ENCODE measurements around the gene PKIG. TPM values are rescaled to one million over a fixed set of nuclear protein-coding genes. Genes with fewer than 3 reads are reported as not detected.
A peak's percentile ranks its signal among the peaks of the same experiment; 100 is the strongest.

The PKIG gene
- total and polyA plus RNA-seq, 4 experiments from 2014 or later: 0.36 to 1.1 (median 0.89) TPM

GRCh38 chr20:44609516-44610312 lies 27.3 kb downstream of the PKIG start:
- Mint-ChIP-seq H3K36me3 (peaks cover 0 to 3% of the 10 kb centered on the region in 2 donors), H3K27me3 (no peaks in the 10 kb centered on the region), H3K4me1 (peaks cover 5 to 19% (median 12%) of the 10 kb centered on the region in 4 donors), H3K9me3 (no peaks in the 10 kb centered on the region), H3K4me3 (peak overlapping the region in 6 of 8 donors; percentile 62 to 77 (median 66)), H3K27ac (peak overlapping the region; percentile 17 to 98 (median 85))
- H3K4me1 ChIP-seq (ENCODE audit: insufficient read depth, low read length): peaks cover 12% of the 10 kb centered on the region
- peaks cover 4% of the 10 kb centered on the region for H3K36me3 ChIP-seq (ENCODE audit: insufficient read depth, low read length)
- no peak overlapping the region for H3K4me3 ChIP-seq (ENCODE audit: low read length in 2 of 2)
- ChIA-PET CTCF (ENCODE audit: partially characterized antibody) (interaction anchor here (0.7 to 4.6 kb wide), 22 partner anchors 9 to 398 kb away, joined by 3 to 67 read pairs (median 8); partner anchors contain the start of genes ADA, FITM2 and TTPAL), POLR2A (ENCODE audit: partially characterized antibody) (interaction anchor here (0.5 to 1.4 kb wide), 9 partner anchors 9 to 391 kb away, joined by 3 to 6 read pairs (median 4); partner anchors contain the start of gene TTPAL)
- peak; percentile 65 to 80 (median 74) for DNase-seq
- H3K27me3 ChIP-seq (ENCODE audit: insufficient read depth, low read length): no peaks in the 10 kb centered on the region
- intact Hi-C loops (cut with micrococcal nuclease): loop anchor here (1.0 to 10.0 kb wide), 5 partner anchors 87 to 394 kb away; partner anchors contain the start of genes FITM2 and SERINC3
- H3K27ac ChIP-seq (ENCODE audit: low read depth, low read length): peak overlapping the region; percentile 23
- H3K9me3 ChIP-seq (ENCODE audit: control insufficient read depth in 1 of 2, low read length in 2 of 2): no peaks in the 10 kb centered on the region

- POLR2A ChIA-PET (ENCODE audit: partially characterized antibody): interaction anchor here (0.5 to 1.4 kb wide), 8 partner anchors 8 to 392 kb away, joined by 3 to 6 read pairs (median 4); partner anchors contain the start of gene TTPAL
- H3K4me1 Mint-ChIP-seq: peaks cover 12 to 27% (median 19%) of the 10 kb centered on the region in 4 donors
Observed at GRCh38 chr20:44610313-44610962, 28.1 kb downstream of the PKIG start.

GRCh38 chr20:44613575-44613974 lies 31.2 kb downstream of the PKIG start:
- no peaks in the 10 kb centered on the region for H3K27me3 Mint-ChIP-seq
- intact Hi-C loops (cut with micrococcal nuclease): loop anchor here (5.0 to 10.0 kb wide), 2 partner anchors 91 to 299 kb away; partner anchors contain the start of genes FITM2 and SERINC3
- peak overlapping the region in 6 of 7 donors; percentile 43 to 89 (median 71) for H3K27ac Mint-ChIP-seq
- Histone ChIP-seq H3K36me3 (ENCODE audit: insufficient read depth, low read length) (peaks cover 4% of the 10 kb centered on the region), H3K4me3 (ENCODE audit: low read length in 2 of 2) (no peak overlapping the region), H3K27ac (ENCODE audit: low read depth, low read length) (no peak overlapping the region), H3K27me3 (ENCODE audit: insufficient read depth, low read length) (no peaks in the 10 kb centered on the region), H3K4me1 (ENCODE audit: insufficient read depth, low read length) (peaks cover 36% of the 10 kb centered on the region), H3K9me3 (ENCODE audit: control insufficient read depth in 1 of 2, low read length in 2 of 2) (no peaks in the 10 kb centered on the region)
- H3K36me3 Mint-ChIP-seq: peaks cover 4 to 23% of the 10 kb centered on the region in 2 donors
- CTCF ChIA-PET (ENCODE audit: partially characterized antibody): interaction anchor here (6.7 kb wide), 1 partner anchor 70 kb away, joined by 52 read pairs; no protein-coding TSS in a partner anchor
- no peak for DNase-seq
- H3K4me1 Mint-ChIP-seq: peaks cover 29 to 54% (median 37%) of the 10 kb centered on the region in 4 donors
- no peaks in the 10 kb centered on the region for H3K9me3 Mint-ChIP-seq
- no peak overlapping the region for H3K4me3 Mint-ChIP-seq
- POLR2A ChIA-PET (ENCODE audit: partially characterized antibody): interaction anchor here (1.1 kb wide), 1 partner anchor 38 kb away, joined by 3 read pairs; the partner anchor contains the start of gene ADA

More at GRCh38 chr20:44610313-44610962, 28.1 kb downstream of the PKIG start:
- intact Hi-C loops (cut with micrococcal nuclease): loop anchor here (1.0 to 10.0 kb wide), 5 partner anchors 88 to 395 kb away; partner anchors contain the start of genes FITM2 and SERINC3
- H3K4me3 ChIP-seq (ENCODE audit: low read length in 2 of 2): no peak overlapping the region
- Mint-ChIP-seq H3K9me3 (no peaks in the 10 kb centered on the region), H3K4me3 (peak overlapping the region in 4 of 8 donors; percentile 62 to 77 (median 68)), H3K27ac (peak overlapping the region; percentile 70 to 98 (median 85)), H3K27me3 (no peaks in the 10 kb centered on the region), H3K36me3 (peaks cover 0 to 9% of the 10 kb centered on the region in 2 donors)
- peak; percentile 21 to 60 (median 33) for DNase-seq
- H3K4me1 ChIP-seq (ENCODE audit: insufficient read depth, low read length): peaks cover 19% of the 10 kb centered on the region
- no peaks in the 10 kb centered on the region for H3K9me3 ChIP-seq (ENCODE audit: control insufficient read depth in 1 of 2, low read length in 2 of 2)
- H3K27me3 ChIP-seq (ENCODE audit: insufficient read depth, low read length): no peaks in the 10 kb centered on the region
- peak overlapping the region; percentile 23 for H3K27ac ChIP-seq (ENCODE audit: low read depth, low read length)
- peaks cover 4% of the 10 kb centered on the region for H3K36me3 ChIP-seq (ENCODE audit: insufficient read depth, low read length)
- CTCF ChIA-PET (ENCODE audit: partially characterized antibody): interaction anchor here (0.7 to 4.6 kb wide), 25 partner anchors 8 to 398 kb away, joined by 3 to 67 read pairs (median 7); partner anchors contain the start of genes ADA, FITM2 and TTPAL

- Histone ChIP-seq H3K9me3 (ENCODE audit: control insufficient read depth in 1 of 2, low read length in 2 of 2) (no peaks in the 10 kb centered on the region), H3K4me3 (ENCODE audit: low read length in 2 of 2) (no peak overlapping the region), H3K36me3 (ENCODE audit: insufficient read depth, low read length) (peaks cover 4% of the 10 kb centered on the region), H3K4me1 (ENCODE audit: insufficient read depth, low read length) (peaks cover 44% of the 10 kb centered on the region), H3K27ac (ENCODE audit: low read depth, low read length) (no peak overlapping the region), H3K27me3 (ENCODE audit: insufficient read depth, low read length) (no peaks in the 10 kb centered on the region)
- Mint-ChIP-seq H3K9me3 (no peaks in the 10 kb centered on the region), H3K4me3 (peak overlapping the region in 2 of 8 donors; percentile 52 to 56), H3K36me3 (peaks cover 7 to 29% of the 10 kb centered on the region in 2 donors), H3K4me1 (peaks cover 32 to 64% (median 44%) of the 10 kb centered on the region in 4 donors), H3K27ac (peak overlapping the region; percentile 69 to 94 (median 90)), H3K27me3 (no peaks in the 10 kb centered on the region)
- ChIA-PET POLR2A (ENCODE audit: partially characterized antibody) (no interaction called here), CTCF (ENCODE audit: partially characterized antibody) (interaction anchor here (1.2 to 6.7 kb wide), 3 partner anchors 9 to 225 kb away, joined by 3 to 52 read pairs (median 4); no protein-coding TSS in a partner anchor)
- intact Hi-C loops (cut with micrococcal nuclease): loop anchor here (5.0 to 10.0 kb wide), 2 partner anchors 92 to 300 kb away; partner anchors contain the start of genes FITM2 and SERINC3
- DNase-seq: no peak
Observed at GRCh38 chr20:44614525-44614924, 32.1 kb downstream of the PKIG start.

GRCh38 chr20:44615169-44615791 lies 32.9 kb downstream of the PKIG start:
- Mint-ChIP-seq H3K27me3 (no peaks in the 10 kb centered on the region), H3K9me3 (no peaks in the 10 kb centered on the region), H3K27ac (peak overlapping the region; percentile 78 to 94 (median 91)), H3K36me3 (peaks cover 14 to 37% of the 10 kb centered on the region in 2 donors), H3K4me3 (peak overlapping the region in 5 of 8 donors; percentile 12 to 62 (median 52)), H3K4me1 (peaks cover 27 to 60% (median 41%) of the 10 kb centered on the region in 4 donors)
- no peak overlapping the region for H3K4me3 ChIP-seq (ENCODE audit: low read length in 2 of 2)
- ChIA-PET CTCF (ENCODE audit: partially characterized antibody) (interaction anchor here (1.2 to 6.7 kb wide), 3 partner anchors 10 to 226 kb away, joined by 3 to 52 read pairs (median 4); no protein-coding TSS in a partner anchor), POLR2A (ENCODE audit: partially characterized antibody) (no interaction called here)
- H3K4me1 ChIP-seq (ENCODE audit: insufficient read depth, low read length): peaks cover 36% of the 10 kb centered on the region
- no peaks in the 10 kb centered on the region for H3K27me3 ChIP-seq (ENCODE audit: insufficient read depth, low read length)
- no peak overlapping the region for H3K27ac ChIP-seq (ENCODE audit: low read depth, low read length)
- intact Hi-C loops (cut with micrococcal nuclease): loop anchor here (10.0 kb wide), 1 partner anchor 300 kb away; the partner anchor contains the start of gene FITM2
- peak in 1 of 5 donors; percentile 9 for DNase-seq
- H3K9me3 ChIP-seq (ENCODE audit: control insufficient read depth in 1 of 2, low read length in 2 of 2): no peaks in the 10 kb centered on the region
- H3K36me3 ChIP-seq (ENCODE audit: insufficient read depth, low read length): peaks cover 7% of the 10 kb centered on the region

GRCh38 chr20:44615876-44616603 lies 33.7 kb downstream of the PKIG start:
- Mint-ChIP-seq H3K4me1 (peaks cover 25 to 52% (median 38%) of the 10 kb centered on the region in 4 donors), H3K27me3 (no peaks in the 10 kb centered on the region), H3K9me3 (no peaks in the 10 kb centered on the region), H3K36me3 (peaks cover 22 to 40% of the 10 kb centered on the region in 2 donors), H3K4me3 (peak overlapping the region in 4 of 8 donors; percentile 1 to 43 (median 22)), H3K27ac (peak overlapping the region; percentile 55 to 93 (median 84))
- Histone ChIP-seq H3K4me3 (ENCODE audit: low read length in 2 of 2) (no peak overlapping the region), H3K4me1 (ENCODE audit: insufficient read depth, low read length) (peaks cover 34% of the 10 kb centered on the region), H3K36me3 (ENCODE audit: insufficient read depth, low read length) (peaks cover 15% of the 10 kb centered on the region), H3K27me3 (ENCODE audit: insufficient read depth, low read length) (no peaks in the 10 kb centered on the region), H3K27ac (ENCODE audit: low read depth, low read length) (no peak overlapping the region), H3K9me3 (ENCODE audit: control insufficient read depth in 1 of 2, low read length in 2 of 2) (no peaks in the 10 kb centered on the region)
- DNase-seq: no peak
- ChIA-PET POLR2A (ENCODE audit: partially characterized antibody) (no interaction called here), CTCF (ENCODE audit: partially characterized antibody) (interaction anchor here (1.2 to 6.7 kb wide), 2 partner anchors 67 to 231 kb away, joined by 4 to 52 read pairs; no protein-coding TSS in a partner anchor)
- intact Hi-C loops (cut with micrococcal nuclease): loop anchor here (10.0 kb wide), 1 partner anchor 301 kb away; the partner anchor contains the start of gene FITM2

Measured in CD4-positive, alpha-beta memory T cell (primary cell).